GM23248 (cell line): ENCODE data around the gene WNT9B. TPM values are rescaled to one million over a fixed set of nuclear protein-coding genes. Genes with fewer than 3 reads are reported as not detected.

Experiments used
- DNase-seq: peaks from one replicate; pipeline ENCODE4 v3.0.0-alpha.2; 2015
- H2AFZ ChIP-seq: fragments of 200-600 bp; sonication (generic); 2 replicates; pipeline ENCODE4 v1.6.1; 2016; ENCODE audit warnings: antibody characterized with exemption
- H3F3A ChIP-seq: fragments of 200-600 bp; sonication (generic); 2 replicates; pipeline ENCODE4 v1.6.1; 2016; ENCODE audit warnings: mild to moderate bottlenecking, antibody characterized with exemption, mixed run types; ENCODE audit not compliant: insufficient read depth
- H3K27ac ChIP-seq: fragments of 200-600 bp; sonication (generic); 2 replicates; pipeline ENCODE4 v1.5.1; 2016; ENCODE audit warnings: mild to moderate bottlenecking
- H3K27me3 ChIP-seq: fragments of 200-600 bp; sonication (generic); replicated peaks from 2 replicates; pipeline ENCODE4 v1.6.1; 2016; ENCODE audit warnings: mild to moderate bottlenecking; ENCODE audit not compliant: insufficient read depth
- H3K36me3 ChIP-seq: fragments of 200-600 bp; sonication (generic); 2 replicates; pipeline ENCODE4 v1.6.1; 2016; ENCODE audit warnings: low read depth, mild to moderate bottlenecking
- H3K4me1 ChIP-seq: fragments of 200-600 bp; sonication (generic); 2 replicates; pipeline ENCODE4 v1.6.1; 2016; ENCODE audit warnings: mild to moderate bottlenecking; ENCODE audit not compliant: insufficient read depth
- H3K4me2 ChIP-seq: fragments of 200-600 bp; sonication (generic); one replicate; pipeline ENCODE4 v1.6.1; 2016; ENCODE audit warnings: mild to moderate bottlenecking; ENCODE audit not compliant: unreplicated experiment
- H3K4me3 ChIP-seq: fragments of 200-600 bp; sonication (generic); 2 replicates; pipeline ENCODE4 v1.5.1; 2016; ENCODE audit warnings: mild to moderate bottlenecking
- H3K79me2 ChIP-seq: fragments of 200-600 bp; sonication (generic); 2 replicates; pipeline ENCODE4 v1.6.1; 2016; ENCODE audit warnings: mild to moderate bottlenecking; ENCODE audit not compliant: insufficient read depth
- H3K9ac ChIP-seq: fragments of 200-600 bp; sonication (generic); 2 replicates; pipeline ENCODE4 v1.6.1; 2016; ENCODE audit warnings: mild to moderate bottlenecking
- H3K9me2 ChIP-seq: fragments of 200-600 bp; sonication (generic); 2 replicates; pipeline ENCODE4 v1.6.1; 2016; ENCODE audit warnings: mixed run types, mild to moderate bottlenecking, moderate library complexity; ENCODE audit not compliant: insufficient read depth
- H3K9me3 ChIP-seq: fragments of 200-600 bp; sonication (generic); one replicate; pipeline ENCODE4 v1.6.1; 2017; ENCODE audit warnings: low read depth
- H4K20me1 ChIP-seq: fragments of 200-600 bp; sonication (generic); 2 replicates; pipeline ENCODE4 v1.6.0; 2016; ENCODE audit not compliant: insufficient read depth
- EZH2 ChIP-seq: fragments of 200-600 bp; sonication (generic); IDR thresholded peaks from 2 replicates; pipeline ENCODE4 v1.6.1; 2018; ENCODE audit warnings: antibody characterized with exemption, mild to moderate bottlenecking; ENCODE audit not compliant: insufficient read depth, poor library complexity, severe bottlenecking
- EZH2phosphoT487 ChIP-seq: fragments of 200-600 bp; sonication (generic); IDR thresholded peaks from 2 replicates; pipeline ENCODE4 v1.6.1; 2018; ENCODE audit warnings: antibody characterized with exemption, moderate library complexity, mild to moderate bottlenecking, low read depth; ENCODE audit not compliant: insufficient read depth
- WGBS, 2 experiments: methylation state at CpG; one replicate each; pipeline ENCODE4 v1.1.6; 2015 to 2017; ENCODE audit warnings: low lambda C conversion rate in 2 of 2, low coverage in 1 of 2; ENCODE audit errors: missing lambda C conversion rate in 2 of 2; 5-methylcytosine and 5-hydroxymethylcytosine counted together
- in situ Hi-C: fragments of 300-500 bp; cut with MboI; formaldehyde crosslinking; loops from 2 replicates; pipeline ENCODE4 v1.15.0; 2020
- polyA plus RNA-seq: library from polyadenylated mRNA; unstranded; fragments of >200 nt; fragmentation: Nextera tagmentation; extraction: Ambion mirVana; gene quantifications from 2 replicates; pipeline ENCODE4 v1.2.1, GENCODE V29; 2016
- total RNA-seq: library from RNA; depleted of rRNA; stranded (reverse); fragments of >200 nt; shearing (Covaris generic); gene quantifications from 2 replicates; pipeline ENCODE4 v1.2.3, GENCODE V29; 2014

WNT9B gene
- total and polyA plus RNA-seq, 2 experiments from 2014 or later: not detected

- Histone ChIP-seq H3K27ac (no peak overlapping the region), H3K27me3 (0 out of 2 replicates have a peak, but pooled peaks cover 7% of the 10 kb centered on the region), H3K4me1 (no peaks in the 10 kb centered on the region), H3K9me3 (no peaks in the 10 kb centered on the region), H4K20me1 (no peaks in the 10 kb centered on the region), H3F3A (no peaks in the 10 kb centered on the region), H3K36me3 (no peaks in the 10 kb centered on the region), H3K9me2 (no peaks in the 10 kb centered on the region), H2AFZ (no peak overlapping the region), H3K4me3 (no peak overlapping the region), H3K9ac (no peak overlapping the region), H3K79me2 (no peaks in the 10 kb centered on the region), H3K4me2 (no peak overlapping the region)
- 53 to 55% methylated on average over 12 of the region's 12 CpGs for WGBS, 2 experiments
- DNase-seq: no peak
- TF ChIP-seq EZH2: no peak
- no peak for TF ChIP-seq EZH2phosphoT487
- in situ Hi-C loops: no loop called here
Observed at GRCh38 chr17:46876353-46876887, 25.0 kb downstream of the WNT9B start.

- Histone ChIP-seq H3K4me3 (no peak overlapping the region), H3K36me3 (no peaks in the 10 kb centered on the region), H3K4me1 (no peaks in the 10 kb centered on the region), H3F3A (no peaks in the 10 kb centered on the region), H3K79me2 (no peaks in the 10 kb centered on the region), H3K9me3 (no peaks in the 10 kb centered on the region), H3K9ac (no peak overlapping the region), H4K20me1 (no peaks in the 10 kb centered on the region), H3K9me2 (no peaks in the 10 kb centered on the region), H2AFZ (no peak overlapping the region), H3K27me3 (0 out of 2 replicates have a peak, but pooled peaks cover 7% of the 10 kb centered on the region), H3K27ac (no peak overlapping the region), H3K4me2 (no peak overlapping the region)
- in situ Hi-C loops: no loop called here
- no peak for DNase-seq
- TF ChIP-seq EZH2 (no peak), EZH2phosphoT487 (no peak)
- WGBS, 2 experiments: 55 to 59% methylated on average over 4 of the region's 4 CpGs
Observed at GRCh38 chr17:46876926-46877325, 25.5 kb downstream of the WNT9B start.

- no peaks in the 10 kb centered on the region for H3K4me1 ChIP-seq
- no peak overlapping the region for H2AFZ ChIP-seq
- 0 out of 2 replicates have a peak, but pooled peaks cover 7% of the 10 kb centered on the region for H3K27me3 ChIP-seq
- DNase-seq: no peak
- H3K4me3 ChIP-seq: no peak overlapping the region
- no peak overlapping the region for H3K4me2 ChIP-seq
- H4K20me1 ChIP-seq: no peaks in the 10 kb centered on the region
- H3K9me3 ChIP-seq: no peaks in the 10 kb centered on the region
- no peaks in the 10 kb centered on the region for H3K36me3 ChIP-seq
- TF ChIP-seq EZH2phosphoT487 (no peak), EZH2 (no peak)
- H3K79me2 ChIP-seq: no peaks in the 10 kb centered on the region
- in situ Hi-C loops: no loop called here
- no peaks in the 10 kb centered on the region for H3K9me2 ChIP-seq
- no peak overlapping the region for H3K27ac ChIP-seq
- no peaks in the 10 kb centered on the region for H3F3A ChIP-seq
- H3K9ac ChIP-seq: no peak overlapping the region
- WGBS, 2 experiments: 71 to 82% methylated on average over 6 of the region's 6 CpGs
Observed at GRCh38 chr17:46877466-46877865, 26.1 kb downstream of the WNT9B start.

GRCh38 chr17:46878055-46878454, 26.7 kb downstream of the WNT9B start:
- Histone ChIP-seq H3K4me1 (no peaks in the 10 kb centered on the region), H3K36me3 (no peaks in the 10 kb centered on the region), H3K9me3 (no peaks in the 10 kb centered on the region), H3F3A (no peaks in the 10 kb centered on the region), H3K79me2 (no peaks in the 10 kb centered on the region), H3K4me3 (no peak overlapping the region), H3K4me2 (no peak overlapping the region), H3K9me2 (no peaks in the 10 kb centered on the region), H3K9ac (no peak overlapping the region), H3K27me3 (0 out of 2 replicates have a peak, but pooled peaks cover 7% of the 10 kb centered on the region), H4K20me1 (no peaks in the 10 kb centered on the region), H3K27ac (no peak overlapping the region), H2AFZ (no peak overlapping the region)
- no peak for TF ChIP-seq EZH2
- TF ChIP-seq EZH2phosphoT487: no peak
- no peak for DNase-seq
- 48 to 54% methylated on average over 6 of the region's 6 CpGs for WGBS, 2 experiments
- in situ Hi-C loops: no loop called here

- no peaks in the 10 kb centered on the region for H3K9me3 ChIP-seq
- in situ Hi-C loops: no loop called here
- no peaks in the 10 kb centered on the region for H3K36me3 ChIP-seq
- no peak for TF ChIP-seq EZH2
- TF ChIP-seq EZH2phosphoT487: no peak
- H2AFZ ChIP-seq: no peak overlapping the region
- H3K9me2 ChIP-seq: no peaks in the 10 kb centered on the region
- no peaks in the 10 kb centered on the region for H4K20me1 ChIP-seq
- WGBS, 2 experiments: 52 to 60% methylated on average over 7 of the region's 7 CpGs
- no peak for DNase-seq
- no peak overlapping the region for H3K27ac ChIP-seq
- H3K9ac ChIP-seq: no peak overlapping the region
- H3K79me2 ChIP-seq: no peaks in the 10 kb centered on the region
- no peak overlapping the region for H3K4me2 ChIP-seq
- H3F3A ChIP-seq: no peaks in the 10 kb centered on the region
- no peaks in the 10 kb centered on the region for H3K4me1 ChIP-seq
- no peak overlapping the region for H3K4me3 ChIP-seq
- H3K27me3 ChIP-seq: 0 out of 2 replicates have a peak, but pooled peaks cover 9% of the 10 kb centered on the region
Observed at GRCh38 chr17:46879101-46879500, 27.7 kb downstream of the WNT9B start.
